Suppressor macrophage treated with lipopolysaccharide for 4 hours (primary cell): ENCODE data around the gene MCRIP2.
A peak's percentile ranks its signal among the peaks of the same experiment; 100 is the strongest.

ENCODE experiments used
- DNase-seq: peaks from one replicate; pipeline ENCODE4 v3.0.0-alpha.2; 2020

The MCRIP2 gene

DNA sequence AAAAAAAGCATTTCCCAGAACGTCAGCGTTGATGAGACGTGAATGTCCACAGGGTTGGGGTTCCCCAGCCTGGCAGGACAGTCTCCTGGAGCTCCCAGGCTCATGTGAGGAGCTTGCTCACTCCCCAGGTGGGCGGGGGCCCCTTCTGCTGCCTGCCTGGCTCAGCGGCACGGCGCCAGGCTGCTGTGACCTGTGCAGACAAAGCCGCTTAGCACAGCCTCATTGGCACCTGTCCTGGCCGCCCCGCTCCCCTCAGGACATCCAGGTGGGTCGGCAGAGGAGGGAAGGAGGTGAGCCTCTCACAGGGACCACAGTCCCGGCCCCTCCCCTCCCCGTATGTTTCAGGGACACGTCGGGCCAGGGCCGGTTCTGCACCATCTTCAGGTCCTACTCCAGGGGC lies 23.8 kb upstream of the MCRIP2 start:
- DNase-seq: no peak

DNA sequence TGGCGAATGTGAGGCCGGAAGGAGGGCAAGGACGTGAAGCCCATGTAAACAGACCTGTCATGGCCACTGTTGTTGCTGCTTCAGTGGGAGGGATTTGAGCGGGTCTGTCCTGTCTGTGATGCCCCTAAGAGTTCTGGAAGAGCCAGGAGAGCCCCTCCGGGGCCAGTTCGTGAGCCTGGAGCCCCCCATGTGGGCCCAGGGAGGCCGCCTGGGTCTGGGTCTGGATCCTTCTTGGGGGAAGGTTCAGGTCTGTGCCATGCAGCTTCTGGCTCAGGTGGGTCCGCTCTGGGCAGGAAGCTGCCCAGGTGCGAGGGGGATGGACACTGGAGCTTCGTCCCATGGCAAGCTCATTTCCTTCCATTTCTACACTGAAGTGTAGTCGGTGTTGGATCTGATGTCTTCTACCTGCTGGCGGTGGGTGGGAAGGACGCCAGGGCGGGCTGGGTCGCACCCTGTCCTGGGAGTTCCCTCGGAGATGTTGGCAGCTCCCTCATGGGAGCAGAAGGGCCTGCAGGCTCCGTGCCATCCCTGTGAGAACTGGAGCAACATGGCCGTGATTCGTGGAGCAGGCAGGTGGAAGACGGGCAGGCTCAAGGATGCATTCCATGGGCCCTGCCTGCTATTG lies 22.0 kb upstream of the MCRIP2 start:
- no peak for DNase-seq

DNA sequence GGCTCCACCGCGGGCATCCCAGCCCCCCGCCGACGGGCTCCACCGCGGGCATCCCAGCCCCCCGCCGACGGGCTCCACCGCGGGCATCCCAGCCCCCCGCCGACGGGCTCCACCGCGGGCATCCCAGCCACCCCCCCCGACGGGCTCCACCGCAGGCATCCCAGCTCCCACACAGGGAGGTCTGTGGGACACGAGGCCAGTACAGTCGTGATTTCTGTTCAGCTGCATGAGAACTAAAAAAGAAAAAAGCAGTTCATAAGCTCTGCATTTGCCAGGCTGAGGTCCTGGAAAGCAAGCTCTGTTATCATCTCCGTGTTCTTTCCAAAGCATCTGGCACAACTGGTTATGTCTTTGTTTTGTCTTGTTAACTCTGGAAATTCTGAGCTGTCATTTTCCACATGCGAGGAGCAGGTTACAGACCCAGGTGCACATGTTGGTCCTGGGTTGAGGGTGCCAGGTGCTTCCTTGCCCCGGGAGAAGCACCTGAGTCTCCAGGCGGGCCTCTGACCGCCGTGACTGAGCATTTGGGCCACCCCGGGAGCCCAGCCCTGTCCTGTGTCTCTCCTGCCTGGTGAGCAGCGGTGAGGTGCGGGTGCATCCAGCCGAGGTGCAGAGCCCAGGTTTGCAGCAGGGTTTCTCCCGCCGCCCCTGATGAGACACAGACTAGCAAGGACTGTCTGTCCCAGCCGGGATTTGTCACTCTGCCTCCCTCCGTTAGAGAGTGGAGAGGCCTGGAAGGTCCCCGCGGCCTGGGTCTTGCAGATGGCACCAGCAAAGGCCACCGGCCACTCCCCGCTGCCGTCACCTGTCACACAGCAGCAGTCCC lies 20.7 kb upstream of the MCRIP2 start:
- DNase-seq: no peak

DNA sequence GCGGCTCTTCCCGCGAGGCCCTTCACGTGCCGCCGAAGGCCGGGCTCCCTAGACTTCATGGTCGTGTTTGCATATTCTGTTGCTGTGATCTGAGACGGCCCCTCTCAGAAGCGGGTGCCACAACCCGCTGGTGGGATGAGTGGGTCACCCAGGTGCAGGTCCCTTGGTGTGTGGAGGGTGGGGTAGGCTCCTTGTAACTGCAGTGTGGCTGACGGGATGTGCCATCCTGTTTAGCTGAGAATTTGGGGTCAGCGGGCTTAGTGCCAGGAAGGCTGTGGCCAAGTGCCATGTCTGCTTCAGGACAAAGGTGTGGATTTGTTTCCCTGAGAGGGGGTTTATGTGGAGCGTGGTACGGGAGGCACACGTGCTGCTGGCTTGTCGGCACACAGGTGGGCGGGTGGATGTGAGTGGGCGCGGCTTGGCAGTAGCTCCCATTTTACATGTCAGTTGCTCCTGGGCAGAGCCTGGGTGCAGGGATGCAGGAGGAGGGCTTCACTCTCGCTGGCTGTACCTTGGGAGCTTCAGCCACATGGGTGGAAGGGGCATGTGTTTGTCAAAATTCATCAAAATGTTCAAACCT lies 20.0 kb upstream of the MCRIP2 start:
- no peak for DNase-seq

DNA sequence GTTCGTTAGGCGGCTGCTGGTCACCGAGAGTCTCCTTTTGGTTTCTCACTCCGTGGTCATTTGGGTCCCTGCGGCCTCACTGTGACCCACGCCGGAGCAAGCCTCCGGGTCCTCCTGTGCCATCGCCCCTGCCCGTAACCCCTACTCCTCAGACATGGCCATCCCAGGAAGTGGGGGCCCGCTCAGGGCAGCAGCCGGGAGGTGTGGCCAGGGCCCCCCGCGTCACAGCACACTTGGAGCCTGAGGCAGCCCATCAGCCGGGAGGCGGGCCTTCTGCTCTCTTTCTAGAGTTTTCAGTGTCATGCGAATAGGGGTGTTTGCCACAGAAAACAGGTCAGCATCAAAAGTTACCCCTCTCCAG lies 18.7 kb upstream of the MCRIP2 start:
- no peak for DNase-seq

DNA sequence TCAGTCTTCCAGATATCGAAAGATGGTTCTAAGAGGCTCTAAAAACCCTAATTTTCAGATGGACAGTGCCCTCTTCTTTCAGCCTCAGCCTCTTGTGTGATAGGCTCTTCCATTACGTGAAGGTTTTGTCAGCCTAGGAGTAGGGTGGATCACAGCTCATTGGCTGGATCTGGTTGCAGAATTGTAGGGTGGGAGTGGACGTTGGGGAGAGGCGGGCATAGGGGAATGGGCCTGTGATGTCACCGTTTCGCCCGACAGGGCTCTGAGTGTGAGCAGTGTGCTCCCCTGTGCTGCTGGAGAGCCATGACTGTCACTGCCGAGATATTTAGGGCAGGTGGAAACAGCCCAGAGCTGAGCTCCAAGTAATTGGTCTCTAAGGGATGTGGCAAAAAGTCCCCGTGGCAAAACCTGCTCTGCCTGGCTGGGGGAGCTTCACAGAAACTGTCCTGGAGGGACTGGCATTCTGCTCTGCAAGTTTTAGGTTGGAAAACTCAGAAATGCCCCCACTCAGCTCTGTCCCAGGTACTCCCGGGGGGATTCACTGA lies 17.0 kb upstream of the MCRIP2 start:
- no peak for DNase-seq

DNA sequence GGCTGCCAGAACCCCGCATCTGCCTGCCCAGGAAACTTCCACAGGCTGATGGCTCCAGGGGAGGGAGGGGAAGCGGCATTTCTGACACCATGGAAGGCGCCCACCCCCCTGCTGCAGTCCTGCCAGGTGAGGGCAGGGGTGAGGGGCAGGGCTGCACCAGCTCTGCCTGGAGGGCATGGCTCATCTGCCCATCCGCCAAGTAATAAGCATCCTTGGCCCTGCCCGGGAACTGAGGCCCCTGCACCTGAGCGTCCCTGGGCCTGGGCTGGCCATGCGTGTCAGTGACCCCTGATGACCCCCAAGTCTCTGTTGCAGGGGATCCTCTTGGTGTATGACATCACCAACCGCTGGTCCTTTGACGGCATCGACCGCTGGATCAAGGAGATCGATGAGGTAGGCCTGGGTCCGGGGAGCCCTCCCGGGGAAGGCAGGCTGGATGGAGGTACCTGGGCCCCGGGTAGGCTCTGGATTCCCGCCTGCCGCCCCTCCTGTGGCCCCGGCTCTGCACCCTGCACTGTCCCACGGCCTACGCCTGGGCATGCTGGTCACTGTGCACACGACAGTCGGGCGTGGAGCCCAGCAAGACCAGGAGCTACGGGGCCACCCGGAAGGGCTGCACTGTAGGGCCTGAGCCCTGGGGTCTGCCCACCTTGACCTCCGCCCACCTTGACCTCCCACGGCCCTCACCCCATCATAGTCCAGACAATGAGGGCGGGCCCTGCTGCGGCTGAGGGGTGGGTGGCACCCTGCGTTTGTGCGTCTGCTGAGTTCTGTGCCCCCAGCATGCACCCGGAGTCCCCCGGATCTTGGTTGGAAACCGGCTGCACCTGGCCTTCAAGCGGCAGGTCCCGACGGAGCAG lies 16.3 kb upstream of the MCRIP2 start:
- no peak for DNase-seq

DNA sequence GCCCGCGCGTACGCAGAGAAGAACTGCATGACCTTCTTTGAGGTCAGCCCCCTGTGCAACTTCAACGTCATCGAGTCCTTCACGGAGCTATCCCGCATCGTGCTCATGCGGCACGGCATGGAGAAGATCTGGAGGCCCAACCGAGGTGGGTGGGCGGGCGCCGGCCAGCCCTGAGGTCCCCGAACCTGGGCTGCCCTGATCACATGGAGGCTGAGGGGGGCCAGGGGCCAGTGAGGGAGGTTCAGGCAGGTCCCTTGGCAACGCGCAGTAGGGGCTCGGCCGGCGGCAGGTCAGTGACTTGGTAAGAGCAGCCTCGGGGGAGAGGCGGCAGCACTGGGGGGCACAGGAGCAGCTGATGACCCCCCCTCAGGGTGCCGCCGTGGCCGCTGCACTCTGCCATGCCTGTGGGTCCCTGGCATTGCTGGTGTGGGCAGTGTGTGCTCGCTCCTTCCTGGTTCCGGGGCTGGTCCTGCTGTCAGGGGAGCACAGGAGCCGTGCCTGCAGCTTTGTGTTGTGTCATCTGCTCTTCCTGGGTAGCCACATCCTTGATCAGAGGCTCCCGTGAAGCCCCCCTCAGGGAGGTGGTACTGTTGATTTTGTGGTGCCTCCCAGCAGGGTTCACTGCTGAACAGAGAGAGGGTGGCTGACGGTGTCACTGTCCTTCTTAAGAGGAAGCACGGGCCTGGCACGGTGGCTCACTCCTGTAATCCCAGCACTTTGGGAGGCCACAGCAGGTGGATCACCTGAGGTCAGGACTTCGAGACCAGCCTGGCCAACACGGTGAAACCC lies 15.5 kb upstream of the MCRIP2 start:
- no peak for DNase-seq

DNA sequence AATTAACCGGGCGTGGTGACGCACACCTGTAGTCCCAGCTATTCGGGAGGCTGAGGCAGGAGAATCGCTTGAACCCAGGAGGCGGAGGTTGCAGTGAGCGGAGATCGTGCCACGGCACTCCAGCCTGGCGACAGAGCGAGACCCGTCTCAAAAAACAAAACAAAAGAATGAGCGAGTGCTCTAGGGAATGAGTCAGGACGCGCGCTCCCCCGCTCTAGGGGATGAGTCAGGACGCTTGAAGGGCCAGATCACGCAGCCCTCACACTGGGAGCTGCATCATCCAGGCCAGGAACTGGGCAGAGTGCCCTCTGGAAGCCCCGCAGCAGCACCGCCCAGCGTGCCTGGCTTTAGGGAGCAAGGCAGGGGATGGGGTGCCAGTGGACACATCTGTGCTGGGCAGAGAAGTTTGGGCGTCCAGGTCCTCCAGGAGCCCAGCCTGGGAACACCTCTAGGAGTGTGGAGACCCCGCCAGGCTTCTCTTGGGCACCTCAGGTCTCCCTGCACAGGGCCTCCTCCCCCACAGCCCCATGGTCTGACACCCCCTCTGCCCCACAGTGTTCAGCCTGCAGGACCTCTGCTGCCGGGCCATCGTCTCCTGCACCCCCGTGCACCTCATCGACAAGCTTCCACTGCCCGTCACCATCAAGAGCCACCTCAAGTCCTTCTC lies 14.7 kb upstream of the MCRIP2 start:
- peak; percentile 27 for DNase-seq

DNA sequence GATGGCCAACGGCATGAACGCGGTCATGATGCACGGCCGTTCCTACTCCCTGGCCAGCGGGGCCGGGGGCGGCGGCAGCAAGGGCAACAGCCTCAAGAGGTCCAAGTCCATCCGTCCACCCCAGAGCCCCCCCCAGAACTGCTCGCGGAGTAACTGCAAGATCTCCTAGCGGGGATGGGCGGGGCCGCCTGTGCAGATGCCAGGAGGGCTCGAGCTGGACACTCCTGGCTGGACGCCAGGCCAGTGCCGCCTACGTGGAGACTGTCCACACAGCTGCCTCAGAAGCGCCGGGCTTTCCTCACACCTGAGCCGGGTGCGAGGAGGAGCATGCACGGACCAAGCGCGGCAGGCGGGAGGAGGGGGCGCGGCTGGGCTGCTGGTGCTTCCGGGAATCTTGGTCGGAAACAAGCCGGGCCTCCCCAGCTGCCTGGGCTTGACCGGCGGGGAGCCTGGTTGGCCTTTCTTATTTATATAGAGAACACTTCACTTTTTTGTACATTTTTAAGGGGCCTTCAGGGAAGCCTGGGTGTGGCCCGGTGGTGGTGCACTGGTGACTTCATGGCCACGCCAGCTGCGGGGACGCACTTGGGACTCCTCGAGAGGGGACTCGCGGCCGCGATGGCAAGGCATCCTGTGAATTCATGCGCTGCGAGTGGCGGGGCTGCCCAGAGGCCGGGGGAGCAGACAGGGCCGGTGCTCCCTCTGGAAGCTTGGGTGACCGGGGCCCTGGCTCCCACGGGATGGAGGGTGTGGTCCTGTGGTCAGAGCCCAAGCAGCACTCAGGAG lies 14.0 kb upstream of the MCRIP2 start:
- no peak for DNase-seq

DNA sequence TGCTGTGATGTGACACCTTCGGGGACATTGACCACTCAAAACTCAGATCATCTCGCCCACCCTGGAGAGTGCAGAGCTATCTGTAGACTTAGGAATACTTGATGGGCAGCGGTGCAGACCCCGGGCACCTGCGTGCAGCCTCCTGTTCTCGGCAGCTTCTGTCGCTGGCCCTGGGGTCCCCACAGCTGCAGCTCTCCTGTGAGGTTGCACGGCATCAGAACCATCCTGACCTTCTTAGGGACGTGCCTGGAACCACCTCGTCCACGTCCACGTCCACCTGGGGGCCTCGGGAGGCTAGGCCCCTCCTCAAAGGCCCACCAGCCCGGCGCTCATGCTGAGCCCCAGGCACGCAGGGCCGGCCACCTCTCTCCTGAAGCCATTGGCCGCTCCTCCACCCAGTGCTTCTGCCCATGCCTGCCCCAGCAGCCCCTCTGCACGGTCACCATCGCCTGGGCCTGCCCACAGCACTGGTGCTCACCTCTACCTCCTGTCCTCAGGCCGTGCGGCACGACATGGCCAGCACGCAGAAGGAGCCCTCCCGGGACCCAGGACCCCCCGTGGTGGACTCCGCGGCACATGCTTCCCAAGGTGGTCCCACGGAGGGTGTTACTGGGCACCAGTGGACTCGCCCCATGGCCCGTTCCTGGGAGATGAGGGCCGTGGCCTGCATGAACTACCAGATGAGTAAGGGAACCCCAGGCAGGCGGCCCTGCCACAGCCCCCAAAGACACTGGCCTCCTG lies 13.1 kb upstream of the MCRIP2 start:
- DNase-seq: no peak

DNA sequence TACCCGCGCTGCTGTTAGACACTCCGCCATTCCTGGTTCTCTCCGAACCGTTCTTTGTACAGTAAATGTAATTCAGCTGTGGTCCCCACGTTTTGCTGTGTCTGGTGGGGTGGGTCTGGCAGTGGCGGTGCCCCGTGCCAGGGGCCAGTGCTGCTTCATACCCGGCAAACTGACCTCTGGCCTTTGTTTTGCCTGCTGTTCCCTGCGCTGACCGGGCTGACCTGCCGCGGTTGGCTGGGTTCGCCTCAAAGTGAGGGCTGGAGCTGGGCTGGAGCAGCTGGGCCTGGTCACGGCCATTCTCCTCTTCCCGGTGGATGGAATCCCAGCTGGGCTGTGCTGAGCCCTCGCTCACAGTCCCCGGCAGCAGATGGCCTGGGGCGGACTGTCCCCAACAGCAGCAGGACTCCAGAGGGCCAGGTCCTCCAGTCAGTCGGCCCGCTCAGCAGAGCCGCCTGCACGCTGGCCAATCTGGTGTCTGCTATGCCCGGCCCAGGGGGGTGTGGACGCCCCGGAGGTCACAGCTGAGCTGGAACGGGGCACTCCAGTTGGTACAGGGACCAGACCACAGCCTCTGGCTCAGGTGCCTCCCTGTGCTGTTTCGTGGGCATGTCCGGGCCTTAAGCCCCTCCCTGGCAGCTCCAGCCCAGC lies 12.3 kb upstream of the MCRIP2 start:
- no peak for DNase-seq

DNA sequence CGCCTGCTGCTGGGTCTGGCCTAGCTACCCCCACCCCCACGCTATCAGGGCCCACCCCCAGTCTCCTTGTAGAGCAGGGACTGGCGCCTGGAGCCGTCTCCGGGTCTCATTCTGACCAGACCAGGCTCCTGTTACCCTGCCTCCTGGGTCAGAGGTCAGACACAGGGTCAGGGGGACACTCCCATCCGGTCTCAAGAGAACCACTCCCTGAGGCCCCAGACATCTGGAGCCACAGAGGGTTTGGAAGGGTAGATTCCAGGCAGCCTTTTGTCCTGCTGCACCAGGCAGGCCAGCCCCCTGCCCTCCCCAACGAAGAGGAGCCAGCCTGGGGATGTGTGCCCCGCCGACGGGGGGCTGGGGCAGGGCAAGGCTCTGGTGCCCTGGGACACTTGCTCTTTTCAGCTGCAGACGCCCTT lies 11.8 kb upstream of the MCRIP2 start:
- DNase-seq: no peak

DNA sequence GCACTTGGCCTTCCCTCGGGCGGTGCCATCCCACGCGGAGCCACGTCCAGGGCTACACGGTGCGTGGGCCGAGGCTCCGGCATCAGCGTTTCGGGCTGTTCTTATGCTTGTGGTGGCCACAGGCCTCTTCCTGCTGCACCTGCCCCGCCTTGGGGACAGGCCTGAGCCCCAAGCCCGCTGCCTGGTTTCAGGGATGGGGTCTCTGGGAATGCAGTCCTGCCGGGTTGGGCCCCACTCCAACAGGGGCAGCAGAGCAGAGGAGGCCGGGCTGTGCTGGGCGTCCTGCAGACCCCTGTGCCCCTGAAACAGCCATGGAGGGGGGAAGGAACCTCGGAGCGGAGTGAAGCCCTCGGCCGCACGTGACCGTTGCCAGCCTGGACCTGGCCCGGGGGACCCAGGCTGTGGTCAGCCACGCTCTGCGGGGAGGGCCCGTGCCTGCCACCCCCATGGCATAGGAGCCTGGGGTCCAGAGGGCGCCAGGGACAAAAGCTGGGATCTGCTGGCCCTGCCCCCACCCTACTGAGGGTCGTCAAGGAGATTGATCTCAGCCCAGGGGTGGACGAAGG lies 11.3 kb upstream of the MCRIP2 start:
- no peak for DNase-seq

DNA sequence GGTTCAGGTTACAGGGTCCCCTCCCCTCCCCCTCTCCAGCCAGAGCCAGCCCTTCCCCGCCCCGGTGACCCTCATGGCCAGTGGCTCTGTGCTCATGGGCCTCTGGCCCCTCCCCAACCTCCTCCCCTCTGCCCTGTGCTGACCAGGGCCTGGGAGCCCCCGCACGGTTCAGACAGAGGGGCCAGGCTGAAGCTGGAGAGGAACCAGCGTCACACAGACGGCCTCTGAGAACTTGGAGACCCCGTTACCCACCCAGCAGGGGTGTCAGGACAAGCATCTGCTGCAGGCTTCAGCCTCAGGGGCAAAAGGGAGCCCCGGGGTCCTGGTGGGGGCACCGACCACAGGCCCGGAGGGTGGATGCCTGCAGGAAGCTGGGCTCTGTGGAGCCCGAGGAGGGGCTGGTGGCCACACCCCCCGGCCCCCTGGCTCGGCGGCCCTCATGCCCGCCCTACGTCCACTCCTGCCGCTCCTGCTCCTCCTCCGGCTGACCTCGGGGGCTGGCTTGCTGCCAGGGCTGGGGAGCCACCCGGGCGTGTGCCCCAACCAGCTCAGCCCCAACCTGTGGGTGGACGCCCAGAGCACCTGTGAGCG lies 10.7 kb upstream of the MCRIP2 start, which contains the start of gene WFIKKN1:
WFIKKN1 (plus strand) TSS at position 171 of the 591 bp plus-strand sequence; CDS start at position 440, 269 bp downstream.
- no peak for DNase-seq

DNA sequence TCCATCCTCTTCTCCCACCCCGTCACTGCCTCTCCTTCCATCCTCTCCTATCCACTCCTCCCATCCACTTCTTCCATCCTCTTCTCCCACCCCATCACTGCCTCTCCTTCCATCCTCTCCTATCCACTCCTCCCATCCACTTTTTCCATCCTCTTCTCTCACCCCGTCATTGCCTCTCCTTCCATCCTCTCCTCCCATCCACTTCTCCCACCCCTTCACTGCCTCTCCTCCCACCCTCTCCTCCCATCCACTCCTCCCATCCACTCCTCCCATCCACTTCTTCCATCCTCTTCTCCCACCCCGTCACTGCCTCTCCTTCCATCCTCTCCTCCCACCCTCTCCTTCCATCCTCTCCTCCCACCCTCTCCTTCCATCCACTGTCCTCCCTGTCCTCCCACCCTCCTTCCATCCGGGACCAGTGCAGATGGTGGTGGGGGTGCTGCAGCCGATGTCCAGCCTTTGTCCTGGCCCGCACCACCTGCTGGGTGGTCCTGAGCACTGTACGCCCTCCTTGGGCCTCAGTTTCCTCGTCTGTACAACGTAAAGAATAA lies 9.7 kb upstream of the MCRIP2 start:
- DNase-seq: no peak

DNA sequence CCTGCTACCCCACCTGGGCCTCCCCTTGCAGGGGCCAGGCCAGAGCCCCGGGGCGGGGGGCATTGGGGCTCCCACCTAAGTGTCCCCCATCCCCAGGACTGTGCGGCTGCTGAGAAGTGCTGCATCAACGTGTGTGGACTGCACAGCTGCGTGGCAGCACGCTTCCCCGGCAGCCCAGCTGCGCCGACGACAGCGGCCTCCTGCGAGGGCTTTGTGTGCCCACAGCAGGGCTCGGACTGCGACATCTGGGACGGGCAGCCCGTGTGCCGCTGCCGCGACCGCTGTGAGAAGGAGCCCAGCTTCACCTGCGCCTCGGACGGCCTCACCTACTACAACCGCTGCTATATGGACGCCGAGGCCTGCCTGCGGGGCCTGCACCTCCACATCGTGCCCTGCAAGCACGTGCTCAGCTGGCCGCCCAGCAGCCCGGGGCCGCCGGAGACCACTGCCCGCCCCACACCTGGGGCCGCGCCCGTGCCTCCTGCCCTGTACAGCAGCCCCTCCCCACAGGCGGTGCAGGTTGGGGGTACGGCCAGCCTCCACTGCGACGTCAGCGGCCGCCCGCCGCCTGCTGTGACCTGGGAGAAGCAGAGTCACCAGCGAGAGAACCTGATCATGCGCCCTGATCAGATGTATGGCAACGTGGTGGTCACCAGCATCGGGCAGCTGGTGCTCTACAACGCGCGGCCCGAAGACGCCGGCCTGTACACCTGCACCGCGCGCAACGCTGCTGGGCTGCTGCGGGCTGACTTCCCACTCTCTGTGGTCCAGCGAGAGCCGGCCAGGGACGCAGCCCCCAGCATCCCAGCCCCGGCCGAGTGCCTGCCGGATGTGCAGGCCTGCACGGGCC lies 8.9 kb upstream of the MCRIP2 start:
- DNase-seq: no peak
